ENCODE results near the gene MSX1. TPM values are rescaled to one million over a fixed set of nuclear protein-coding genes. Genes with fewer than 3 reads are reported as not detected.

The MSX1 gene
- total RNA-seq, 1 experiment from 2014 or later: 4.7 TPM

DNA sequence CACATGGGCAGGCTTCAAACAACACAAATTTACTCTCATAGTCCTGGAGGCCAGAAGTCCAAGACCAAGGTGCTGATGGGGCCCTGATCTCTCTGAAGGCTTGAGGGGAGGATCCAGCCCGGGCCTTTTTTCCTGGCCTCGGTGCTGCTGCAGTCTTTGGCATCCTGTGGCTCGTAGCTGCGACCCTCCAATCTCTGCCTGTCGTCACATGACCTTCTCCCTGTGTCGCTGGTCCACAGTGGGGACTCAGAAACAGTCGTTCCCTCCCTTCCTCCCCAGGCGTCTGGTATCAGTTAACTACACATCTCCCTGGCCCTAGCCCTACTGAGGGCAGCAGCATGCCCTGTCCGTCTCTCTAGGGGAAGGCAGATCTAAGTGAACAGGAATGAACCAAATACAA, 19.1 kb upstream of the MSX1 start:
- TF ChIP-seq EZH2 (IDR thresholded peaks at IDR 0.05; ENCODE audit: borderline replicate concordance, low read depth, low read length, poor library complexity, severe bottlenecking): no peak
- Histone ChIP-seq H3K4me1 (ENCODE audit: insufficient read depth, low read length, poor library complexity, severe bottlenecking) (no peaks in the 10 kb centered on the region), H3K27me3 (replicated peaks; ENCODE audit: insufficient read depth, low read depth, low read length, poor library complexity) (no peaks in the 10 kb centered on the region), H3K9me3 (ENCODE audit: low read depth, low read length, poor library complexity, severe bottlenecking) (no peaks in the 10 kb centered on the region), H3K36me3 (ENCODE audit: insufficient read depth, low read length, poor library complexity, severe bottlenecking) (no peaks in the 10 kb centered on the region), H3K27ac (ENCODE audit: low read depth, low read length, poor library complexity, severe bottlenecking) (no peak overlapping the region), H3K4me3 (ENCODE audit: low read depth, low read length, poor library complexity, severe bottlenecking) (no peak overlapping the region)
- BruUV-seq (replicated peaks): no TSS peak
- no peak for DNase-seq (ENCODE audit: low spot score)
- ChIA-PET CTCF (no interaction called here), POLR2A (ENCODE audit: low non-redundant PET) (no interaction called here)
- intact Hi-C loops (cut with micrococcal nuclease; ENCODE audit: unreplicated experiment): no loop called here

DNA sequence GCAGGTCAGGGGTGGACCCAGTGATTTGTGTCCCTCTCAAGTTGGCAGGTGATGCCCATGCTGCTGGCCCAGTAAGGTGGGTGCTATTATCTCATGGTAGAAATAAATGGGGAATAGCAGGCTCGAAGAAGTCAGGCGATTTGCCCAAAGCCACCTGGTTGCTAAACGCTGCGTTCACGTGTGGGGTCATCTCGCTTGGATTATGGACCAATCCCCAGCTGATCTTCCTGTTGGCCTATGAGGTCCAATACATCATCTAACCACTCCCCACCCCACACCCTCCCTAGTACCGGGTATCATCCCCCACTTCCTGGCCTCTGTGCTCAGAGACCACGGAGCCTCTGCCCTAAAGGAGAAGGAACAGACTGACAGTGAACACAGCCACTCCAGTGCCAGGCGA, 18.3 kb upstream of the MSX1 start:
- no peak overlapping the region for H3K27ac ChIP-seq (ENCODE audit: low read depth, low read length, poor library complexity, severe bottlenecking)
- H3K9me3 ChIP-seq (ENCODE audit: low read depth, low read length, poor library complexity, severe bottlenecking): no peaks in the 10 kb centered on the region
- no peaks in the 10 kb centered on the region for H3K36me3 ChIP-seq (ENCODE audit: insufficient read depth, low read length, poor library complexity, severe bottlenecking)
- intact Hi-C loops (cut with micrococcal nuclease; ENCODE audit: unreplicated experiment): no loop called here
- ChIA-PET CTCF (no interaction called here), POLR2A (ENCODE audit: low non-redundant PET) (no interaction called here)
- no peaks in the 10 kb centered on the region for H3K4me1 ChIP-seq (ENCODE audit: insufficient read depth, low read length, poor library complexity, severe bottlenecking)
- no TSS peak for BruUV-seq (replicated peaks)
- no peak overlapping the region for H3K4me3 ChIP-seq (ENCODE audit: low read depth, low read length, poor library complexity, severe bottlenecking)
- H3K27me3 ChIP-seq (replicated peaks; ENCODE audit: insufficient read depth, low read depth, low read length, poor library complexity): no peaks in the 10 kb centered on the region
- TF ChIP-seq, protein P1, sequence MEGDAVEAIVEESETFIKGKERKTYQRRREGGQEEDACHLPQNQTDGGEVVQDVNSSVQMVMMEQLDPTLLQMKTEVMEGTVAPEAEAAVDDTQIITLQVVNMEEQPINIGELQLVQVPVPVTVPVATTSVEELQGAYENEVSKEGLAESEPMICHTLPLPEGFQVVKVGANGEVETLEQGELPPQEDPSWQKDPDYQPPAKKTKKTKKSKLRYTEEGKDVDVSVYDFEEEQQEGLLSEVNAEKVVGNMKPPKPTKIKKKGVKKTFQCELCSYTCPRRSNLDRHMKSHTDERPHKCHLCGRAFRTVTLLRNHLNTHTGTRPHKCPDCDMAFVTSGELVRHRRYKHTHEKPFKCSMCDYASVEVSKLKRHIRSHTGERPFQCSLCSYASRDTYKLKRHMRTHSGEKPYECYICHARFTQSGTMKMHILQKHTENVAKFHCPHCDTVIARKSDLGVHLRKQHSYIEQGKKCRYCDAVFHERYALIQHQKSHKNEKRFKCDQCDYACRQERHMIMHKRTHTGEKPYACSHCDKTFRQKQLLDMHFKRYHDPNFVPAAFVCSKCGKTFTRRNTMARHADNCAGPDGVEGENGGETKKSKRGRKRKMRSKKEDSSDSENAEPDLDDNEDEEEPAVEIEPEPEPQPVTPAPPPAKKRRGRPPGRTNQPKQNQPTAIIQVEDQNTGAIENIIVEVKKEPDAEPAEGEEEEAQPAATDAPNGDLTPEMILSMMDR (conservative IDR thresholded peaks at IDR 0.05; ENCODE audit: low read depth, low read length): no peak
- no peak for TF ChIP-seq EZH2 (IDR thresholded peaks at IDR 0.05; ENCODE audit: borderline replicate concordance, low read depth, low read length, poor library complexity, severe bottlenecking)
- no peak for DNase-seq (ENCODE audit: low spot score)

- TF ChIP-seq, protein P1 (conservative IDR thresholded peaks at IDR 0.05; ENCODE audit: low read depth, low read length): no peak
- TF ChIP-seq EZH2 (IDR thresholded peaks at IDR 0.05; ENCODE audit: borderline replicate concordance, low read depth, low read length, poor library complexity, severe bottlenecking): no peak
- Histone ChIP-seq H3K27me3 (replicated peaks; ENCODE audit: insufficient read depth, low read depth, low read length, poor library complexity) (no peaks in the 10 kb centered on the region), H3K27ac (ENCODE audit: low read depth, low read length, poor library complexity, severe bottlenecking) (no peak overlapping the region), H3K36me3 (ENCODE audit: insufficient read depth, low read length, poor library complexity, severe bottlenecking) (no peaks in the 10 kb centered on the region), H3K4me1 (ENCODE audit: insufficient read depth, low read length, poor library complexity, severe bottlenecking) (no peaks in the 10 kb centered on the region), H3K9me3 (ENCODE audit: low read depth, low read length, poor library complexity, severe bottlenecking) (no peaks in the 10 kb centered on the region), H3K4me3 (ENCODE audit: low read depth, low read length, poor library complexity, severe bottlenecking) (no peak overlapping the region)
- ChIA-PET POLR2A (ENCODE audit: low non-redundant PET) (no interaction called here), CTCF (no interaction called here)
- DNase-seq (ENCODE audit: low spot score): no peak
- intact Hi-C loops (cut with micrococcal nuclease; ENCODE audit: unreplicated experiment): no loop called here
- BruUV-seq (replicated peaks): no TSS peak
These were observed 16.7 kb upstream of the MSX1 start for GRCh38 chr4:4842476-4843441.
